ENCODE measurements around the gene FCRL2.
"Not testable (repeated sequence)": the region's sequence is repeated elsewhere in the genome, so short reads cannot be mapped to it uniquely, and the experiment has no call there.

Gene FCRL2

GRCh38 chr1:157773493-157774350, 3.2 kb downstream of the FCRL2 start:
- FAIRE-seq = no peak
- DNase-seq (ENCODE audit: insufficient read length, low spot score) = no peak
- no peak for TF ChIP-seq POLR2A (IDR thresholded peaks at IDR 0.05; ENCODE audit: low read depth, low read length)

GRCh38 chr1:157771661-157772425, 5.1 kb downstream of the FCRL2 start:
- TF ChIP-seq POLR2A (IDR thresholded peaks at IDR 0.05; ENCODE audit: low read depth, low read length) = no peak
- no peak for DNase-seq (ENCODE audit: insufficient read length, low spot score)
- no peak for FAIRE-seq

GRCh38 chr1:157770442-157771043, 6.4 kb downstream of the FCRL2 start:
- no peak for FAIRE-seq
- no peak for DNase-seq (ENCODE audit: insufficient read length, low spot score)
- TF ChIP-seq POLR2A (IDR thresholded peaks at IDR 0.05; ENCODE audit: low read depth, low read length) = no peak

GRCh38 chr1:157766792-157767191, 10.1 kb downstream of the FCRL2 start:
- TF ChIP-seq POLR2A (IDR thresholded peaks at IDR 0.05; ENCODE audit: low read depth, low read length) = no peak
- no peak for DNase-seq (ENCODE audit: insufficient read length, low spot score)
- FAIRE-seq = no peak

GRCh38 chr1:157758018-157758417, 18.9 kb downstream of the FCRL2 start:
- DNase-seq (ENCODE audit: insufficient read length, low spot score) (no peak), FAIRE-seq (no peak)
- no peak for TF ChIP-seq POLR2A (IDR thresholded peaks at IDR 0.05; ENCODE audit: low read depth, low read length)

- TF ChIP-seq POLR2A (IDR thresholded peaks at IDR 0.05; ENCODE audit: low read depth, low read length) = no peak
- DNase-seq (ENCODE audit: insufficient read length, low spot score) (no peak), FAIRE-seq (no peak)
Observed at GRCh38 chr1:157753611-157754010, 23.3 kb downstream of the FCRL2 start.

- DNase-seq (ENCODE audit: insufficient read length, low spot score) (no peak), FAIRE-seq (no peak)
- TF ChIP-seq POLR2A (IDR thresholded peaks at IDR 0.05; ENCODE audit: low read depth, low read length) = no peak
Observed at GRCh38 chr1:157751283-157751682, 25.6 kb downstream of the FCRL2 start.

- FAIRE-seq (no peak), DNase-seq (ENCODE audit: insufficient read length, low spot score) (no peak)
- TF ChIP-seq POLR2A (IDR thresholded peaks at IDR 0.05; ENCODE audit: low read depth, low read length) = no peak
Observed at GRCh38 chr1:157748262-157748817, 28.6 kb downstream of the FCRL2 start.

GRCh38 chr1:157739229-157739901, 37.6 kb downstream of the FCRL2 start:
- TF ChIP-seq POLR2A (IDR thresholded peaks at IDR 0.05; ENCODE audit: low read depth, low read length) = no peak
- no peak for FAIRE-seq
- no peak for DNase-seq (ENCODE audit: insufficient read length, low spot score)

- DNase-seq (ENCODE audit: insufficient read length, low spot score); FAIRE-seq: not testable (repeated sequence)
Observed at GRCh38 chr1:157735991-157736390, 40.9 kb downstream of the FCRL2 start.

GRCh38 chr1:157734321-157734720, 42.6 kb downstream of the FCRL2 start:
- DNase-seq (ENCODE audit: insufficient read length, low spot score) (no peak), FAIRE-seq (no peak)
- no peak for TF ChIP-seq POLR2A (IDR thresholded peaks at IDR 0.05; ENCODE audit: low read depth, low read length)

GRCh38 chr1:157732755-157733154, 44.2 kb downstream of the FCRL2 start:
- no peak for FAIRE-seq
- no peak for TF ChIP-seq POLR2A (IDR thresholded peaks at IDR 0.05; ENCODE audit: low read depth, low read length)
- DNase-seq (ENCODE audit: insufficient read length, low spot score) = no peak

- FAIRE-seq = no peak
- no peak for TF ChIP-seq POLR2A (IDR thresholded peaks at IDR 0.05; ENCODE audit: low read depth, low read length)
- no peak for DNase-seq (ENCODE audit: insufficient read length, low spot score)
Observed at GRCh38 chr1:157725221-157725577, 51.7 kb downstream of the FCRL2 start.

Data from H54 (cell line).